MM.1S (cell line): ENCODE results near the gene LUZP1.

Experiments used
- CTCF ChIP-seq: fragments of 300-600 bp; sonication (generic); IDR thresholded peaks from 2 replicates; pipeline ENCODE4 v1.5.1; 2016; ENCODE audit warnings: antibody characterized with exemption, low read length, mixed read lengths
- EZH2 ChIP-seq: fragments of 300-600 bp; sonication (generic); optimal IDR thresholded peaks from 2 replicates; pipeline ENCODE3; 2017; ENCODE audit warnings: low read depth, mild to moderate bottlenecking, antibody characterized with exemption, low read length, mixed read lengths
- EZH2phosphoT487 ChIP-seq: fragments of 300-600 bp; sonication (generic); IDR thresholded peaks from 2 replicates; pipeline ENCODE4 v1.6.1; 2018; ENCODE audit warnings: antibody characterized with exemption, low read length

DNA sequence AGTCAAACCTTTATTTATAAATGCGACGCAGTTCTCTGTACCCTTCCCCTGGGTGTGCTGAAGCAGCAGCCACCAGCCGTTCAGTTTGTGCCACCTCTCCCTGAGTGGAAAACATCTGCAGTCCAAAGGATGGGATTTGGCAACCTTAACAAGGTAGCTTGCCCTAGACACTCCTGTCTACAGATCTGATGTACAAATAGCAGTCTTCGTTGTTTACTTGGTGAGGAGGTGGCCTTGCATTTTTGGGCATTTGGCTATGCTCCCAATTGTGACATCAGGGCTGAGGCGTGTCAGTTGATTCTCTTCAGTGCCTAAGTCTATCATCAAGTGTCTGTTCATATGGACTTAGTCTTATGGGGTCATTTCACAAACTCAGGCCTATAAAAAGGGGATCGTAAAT is 89.6 kb downstream of the LUZP1 start:
- TF ChIP-seq CTCF (no peak), EZH2 (no peak), EZH2phosphoT487 (no peak)
